Muscle of leg (tissue), 11 donors: ENCODE data around the gene ARFGAP1. TPM values are rescaled to one million over a fixed set of nuclear protein-coding genes. Genes with fewer than 3 reads are reported as not detected.
"Not testable (repeated sequence)": the region's sequence is repeated elsewhere in the genome, so short reads cannot be mapped to it uniquely, and the experiment has no call there.

Experiments used
- DNase-seq: peaks from one replicate; pipeline ENCODE4 v3.0.0; 2013
- H3K27ac ChIP-seq: one replicate; pipeline ENCODE4 v1.5.1; 2013; ENCODE audit warnings: mild to moderate bottlenecking, low read length, control low read depth
- H3K27me3 ChIP-seq: one replicate; pipeline ENCODE4 v1.6.1; 2013; ENCODE audit warnings: low read length; ENCODE audit not compliant: control insufficient read depth, insufficient read depth
- H3K36me3 ChIP-seq: one replicate; pipeline ENCODE4 v1.6.1; 2013; ENCODE audit warnings: low read length; ENCODE audit not compliant: control insufficient read depth, insufficient read depth
- H3K4me1 ChIP-seq: one replicate; pipeline ENCODE4 v1.6.1; 2013; ENCODE audit warnings: low read length; ENCODE audit not compliant: control insufficient read depth, insufficient read depth
- H3K4me3 ChIP-seq: one replicate; pipeline ENCODE4 v1.5.1; 2013; ENCODE audit warnings: low read length, control low read depth
- H3K9me3 ChIP-seq: replicated peaks from 2 replicates; pipeline ENCODE4 v1.6.1; 2013; ENCODE audit warnings: low read depth, low read length; ENCODE audit not compliant: control insufficient read depth
- WGBS: methylation state at CpG from one replicate; pipeline ENCODE4 v1.1.5; 2013; ENCODE audit warnings: missing lambda C conversion rate; ENCODE audit not compliant: insufficient coverage; 5-methylcytosine and 5-hydroxymethylcytosine counted together
- polyA plus RNA-seq, 8 donors: library from polyadenylated mRNA; unstranded; fragments of 120-200 nt; gene quantifications; one replicate each; pipeline versions ENCODE4 v1.2.1 to v1.2.3, GENCODE V29; 2013; ENCODE audit warnings: inconsistent platforms in 1 of 8, low replicate concordance in 1 of 8; ENCODE audit not compliant: insufficient read length in 8 of 8, insufficient read depth in 1 of 8
- total RNA-seq: library from RNA; stranded (reverse); fragments of 120-200 nt; gene quantifications from one replicate; pipeline ENCODE4 v1.2.4, GENCODE V29; 2013

Gene ARFGAP1
- total and polyA plus RNA-seq, 9 donors, result 62.6 to 103 (median 86.9) TPM

GRCh38 chr20:63297796-63298572 lies 25.4 kb downstream of the ARFGAP1 start:
- Histone ChIP-seq H3K4me3 (no peak overlapping the region), H3K27ac (no peak overlapping the region), H3K27me3 (peaks cover 40% of the 10 kb centered on the region), H3K4me1 (peaks cover 39% of the 10 kb centered on the region), H3K36me3 (no peaks in the 10 kb centered on the region), H3K9me3 (no peaks in the 10 kb centered on the region)
- 83% methylated on average over 13 of the region's 16 CpGs for WGBS
- DNase-seq, result no peak

DNA sequence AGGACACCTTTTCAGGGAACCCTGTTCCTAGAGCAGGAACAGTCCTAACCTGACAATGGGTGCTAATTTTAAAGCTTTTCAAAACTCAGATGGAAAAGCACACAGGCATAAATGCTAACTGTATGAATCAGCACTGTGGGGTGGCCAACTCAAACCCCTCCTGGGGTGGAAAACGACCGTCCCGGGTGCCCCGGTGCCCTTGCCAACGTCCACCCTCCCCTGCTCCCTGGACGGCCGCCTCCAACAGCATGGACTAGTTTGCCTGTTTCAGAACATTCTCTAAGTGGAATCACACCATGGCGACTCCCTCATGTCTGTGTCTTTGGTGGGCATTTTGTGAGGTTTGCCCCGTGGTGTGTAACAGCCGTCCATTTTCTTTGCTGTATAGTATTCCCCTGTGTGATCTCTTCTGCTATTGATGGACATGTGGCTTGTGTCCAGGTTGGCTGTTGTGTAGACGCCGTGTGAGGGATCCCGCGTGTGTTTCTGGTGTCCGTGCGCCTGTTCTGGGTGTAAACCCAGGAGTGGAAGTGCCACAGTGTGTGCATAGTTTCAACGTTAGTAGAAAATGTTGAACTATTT lies 26.2 kb downstream of the ARFGAP1 start:
- Histone ChIP-seq H3K36me3 (no peaks in the 10 kb centered on the region), H3K27ac (no peak overlapping the region), H3K4me3 (no peak overlapping the region), H3K4me1 (peaks cover 32% of the 10 kb centered on the region), H3K9me3 (no peaks in the 10 kb centered on the region), H3K27me3 (peaks cover 37% of the 10 kb centered on the region)
- no peak for DNase-seq
- WGBS, result 92% methylated on average over 15 of the region's 17 CpGs

DNA sequence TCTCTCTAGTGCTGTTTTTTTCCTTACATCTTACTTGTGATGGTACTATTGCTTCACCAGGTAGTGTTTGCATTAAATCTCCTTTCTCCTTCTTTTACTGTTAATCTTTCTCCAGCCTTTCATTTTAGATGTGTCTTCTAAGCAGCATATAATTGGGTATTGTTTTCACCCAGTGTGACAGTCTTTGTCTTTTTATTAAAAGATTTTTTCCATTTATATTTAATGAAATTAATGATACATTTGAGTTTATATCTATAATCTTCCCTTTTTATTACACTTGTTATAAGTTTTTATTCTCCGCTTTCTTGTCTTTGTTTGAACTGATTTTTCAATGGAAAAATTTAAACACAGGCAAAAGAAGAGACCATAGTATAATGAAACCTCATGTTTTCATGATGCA lies 29.1 kb downstream of the ARFGAP1 start:
- Histone ChIP-seq H3K4me1 (peaks cover 17% of the 10 kb centered on the region), H3K4me3 (no peak overlapping the region), H3K27ac (no peak overlapping the region), H3K36me3 (no peaks in the 10 kb centered on the region), H3K9me3 (no peaks in the 10 kb centered on the region), H3K27me3 (peaks cover 14% of the 10 kb centered on the region)
- WGBS, result no CpG with 5 or more reads among the region's 1 CpG
- DNase-seq, result no peak

DNA sequence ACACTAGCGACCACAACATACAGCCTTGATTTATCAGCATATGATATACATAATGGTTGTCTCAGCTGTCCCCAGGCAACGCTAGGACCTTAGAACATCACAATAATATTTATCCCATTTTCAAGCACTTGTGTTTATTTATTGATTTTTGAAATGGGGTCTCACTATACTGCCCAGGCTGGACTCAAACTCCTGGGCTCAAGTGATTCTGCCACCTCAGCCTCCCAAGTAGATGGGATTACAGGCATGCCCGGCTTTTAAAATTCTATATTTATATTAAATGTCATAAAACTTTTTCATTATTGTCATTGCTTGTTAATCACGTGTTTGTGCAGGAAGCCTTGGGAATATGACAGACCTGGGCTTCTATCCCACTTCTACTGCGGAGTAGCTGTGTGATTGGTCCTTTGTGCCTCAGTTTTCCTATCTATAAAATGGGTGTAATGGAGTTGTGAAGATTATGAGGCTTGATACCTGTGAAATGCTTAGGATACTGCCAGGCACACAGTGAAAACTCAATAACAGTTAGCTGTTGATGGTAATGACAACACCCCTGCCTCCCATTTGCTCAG lies 30.6 kb downstream of the ARFGAP1 start:
- no peak for DNase-seq
- Histone ChIP-seq H3K36me3 (no peaks in the 10 kb centered on the region), H3K4me1 (peaks cover 4% of the 10 kb centered on the region), H3K27ac (no peak overlapping the region), H3K4me3 (no peak overlapping the region), H3K27me3 (peaks cover 7% of the 10 kb centered on the region), H3K9me3 (no peaks in the 10 kb centered on the region)
- no CpG with 5 or more reads among the region's 5 CpGs for WGBS

DNA sequence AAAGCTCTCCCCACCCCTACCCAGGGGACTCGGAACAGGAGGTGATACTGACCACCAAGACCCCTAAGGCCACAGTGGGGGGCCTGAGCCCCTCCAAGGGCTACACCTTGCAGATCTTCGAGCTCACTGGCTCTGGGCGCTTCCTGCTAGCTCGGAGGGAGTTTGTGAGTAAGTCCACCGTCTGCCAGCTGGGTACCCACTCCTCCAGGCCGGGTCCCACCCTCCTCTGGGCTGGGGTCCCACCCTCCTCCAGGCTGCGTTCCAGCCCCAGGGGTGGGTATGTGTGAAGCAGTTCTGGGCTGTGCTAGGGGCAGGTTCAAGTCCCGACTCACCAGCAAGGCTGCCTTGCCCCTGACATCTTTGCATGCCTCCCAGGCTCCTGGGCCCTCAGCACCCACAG lies 32.8 kb downstream of the ARFGAP1 start:
- Histone ChIP-seq H3K9me3 (no peaks in the 10 kb centered on the region), H3K27ac (no peak overlapping the region), H3K36me3 (no peaks in the 10 kb centered on the region), H3K4me3 (no peak overlapping the region), H3K27me3 (peaks cover 5% of the 10 kb centered on the region), H3K4me1 (peaks cover 14% of the 10 kb centered on the region)
- no peak for DNase-seq
- 32% methylated on average over 3 of the region's 8 CpGs for WGBS

DNA sequence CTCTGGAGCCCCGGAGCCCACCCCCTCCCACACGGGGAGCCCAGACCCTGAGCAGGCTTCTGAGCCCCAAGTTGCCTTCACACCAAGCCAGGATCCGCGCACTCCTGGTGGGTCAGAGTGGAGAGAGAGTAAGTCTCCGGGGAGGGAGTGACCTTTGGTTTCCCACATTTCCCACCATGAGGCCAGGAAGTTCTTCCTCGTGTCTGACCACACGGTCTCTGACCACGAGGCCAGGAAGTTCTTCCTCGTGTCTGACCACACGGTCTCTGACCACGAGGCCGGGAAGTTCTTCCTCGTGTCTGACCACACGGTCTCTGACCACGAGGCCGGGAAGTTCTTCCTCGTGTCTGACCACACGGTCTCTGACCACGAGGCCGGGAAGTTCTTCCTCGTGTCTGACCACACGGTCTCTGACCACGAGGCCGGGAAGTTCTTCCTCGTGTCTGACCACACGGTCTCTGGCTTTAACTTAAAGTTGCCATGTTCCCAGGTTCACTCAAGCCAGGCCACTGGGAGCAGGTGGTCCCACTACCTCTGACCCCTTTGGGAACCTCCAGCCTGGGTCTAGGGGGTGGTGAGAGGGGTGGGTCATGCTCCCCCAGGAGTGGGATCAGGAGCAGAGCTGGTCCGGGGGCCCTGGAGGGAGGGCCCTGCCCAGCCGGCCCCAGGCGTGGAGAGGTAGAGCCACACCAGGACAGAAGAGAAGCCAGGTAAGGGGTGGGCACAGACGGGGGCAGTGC lies 33.5 kb downstream of the ARFGAP1 start:
- WGBS, result 76% methylated on average over 12 of the region's 30 CpGs
- peaks cover 14% of the 10 kb centered on the region for H3K4me1 ChIP-seq
- DNase-seq, H3K27ac ChIP-seq, H3K4me3 ChIP-seq, H3K27me3 ChIP-seq, H3K9me3 ChIP-seq, H3K36me3 ChIP-seq: not testable (repeated sequence)

DNA sequence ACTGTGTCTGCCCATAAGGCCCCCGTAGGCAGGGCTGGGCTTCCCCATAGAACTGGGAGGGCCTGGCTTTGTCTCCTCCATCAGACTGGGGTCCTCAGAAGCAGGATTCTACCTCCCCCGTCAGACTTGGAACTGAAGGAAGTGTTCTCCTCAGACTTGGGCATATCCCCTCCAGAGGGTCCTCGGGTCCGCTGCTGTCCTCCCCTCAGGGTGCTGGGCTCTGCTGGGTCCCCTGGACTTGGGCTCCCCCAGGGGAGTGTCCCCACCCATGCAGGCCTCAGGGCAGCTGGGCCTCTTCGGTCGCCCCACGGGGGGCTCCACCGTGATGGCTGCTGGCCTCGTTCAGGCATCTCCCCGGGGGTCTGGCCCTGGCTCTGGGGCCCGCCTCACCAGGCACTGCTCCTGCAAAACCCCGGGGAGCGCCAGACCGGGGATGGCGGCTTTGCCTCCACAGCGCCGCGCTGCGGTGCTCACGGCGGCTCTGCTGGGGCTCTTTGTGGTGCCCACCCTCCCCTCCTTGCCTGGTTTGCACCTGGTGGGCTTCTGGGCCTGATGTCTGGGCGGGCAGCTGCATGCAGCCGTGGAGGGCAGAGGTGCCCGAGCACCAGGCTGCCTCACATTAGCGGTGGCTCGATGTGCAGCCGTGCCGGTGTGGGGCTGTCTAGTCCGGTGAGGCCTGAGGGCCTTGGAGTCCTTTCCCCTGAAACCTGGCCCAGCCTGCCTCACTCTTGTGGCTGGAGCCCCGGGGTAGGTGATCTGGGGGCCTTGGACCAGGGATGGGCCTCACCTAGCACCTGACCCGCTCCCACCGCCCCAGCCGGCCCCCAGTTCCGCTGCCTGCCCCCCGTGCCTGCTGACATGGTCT lies 34.3 kb downstream of the ARFGAP1 start:
- Histone ChIP-seq H3K27ac (no peak overlapping the region), H3K9me3 (no peaks in the 10 kb centered on the region), H3K4me3 (no peak overlapping the region), H3K36me3 (no peaks in the 10 kb centered on the region), H3K27me3 (peaks cover 5% of the 10 kb centered on the region), H3K4me1 (peaks cover 17% of the 10 kb centered on the region)
- 71% methylated on average over 35 of the region's 35 CpGs for WGBS
- DNase-seq, result no peak

GRCh38 chr20:63307538-63308217 lies 35.1 kb downstream of the ARFGAP1 start:
- Histone ChIP-seq H3K27me3 (peaks cover 5% of the 10 kb centered on the region), H3K27ac (no peak overlapping the region), H3K4me3 (no peak overlapping the region), H3K36me3 (no peaks in the 10 kb centered on the region), H3K9me3 (no peaks in the 10 kb centered on the region), H3K4me1 (peaks cover 25% of the 10 kb centered on the region)
- no peak for DNase-seq
- WGBS, result 79% methylated on average over 22 of the region's 23 CpGs

GRCh38 chr20:63308218-63308911 lies 35.8 kb downstream of the ARFGAP1 start:
- Histone ChIP-seq H3K27ac (no peak overlapping the region), H3K9me3 (no peaks in the 10 kb centered on the region), H3K4me1 (peaks cover 32% of the 10 kb centered on the region), H3K27me3 (peaks cover 5% of the 10 kb centered on the region), H3K4me3 (no peak overlapping the region), H3K36me3 (no peaks in the 10 kb centered on the region)
- 82% methylated on average over 28 of the region's 30 CpGs for WGBS
- no peak for DNase-seq
